Testis (tissue), 2 donors: ENCODE data around the gene OCA2.

Experiments used
- CTCF ChIP-seq, 3 experiments: fragments of 450-650 bp in 2 of 3; fragments of 200-600 bp in 1 of 3; sonication (generic) in 1 of 3; IDR thresholded peaks; one replicate each; pipeline ENCODE4 v1.5.1; 2016 to 2019; ENCODE audit warnings: antibody characterized with exemption in 3 of 3, mild to moderate bottlenecking in 2 of 3, moderate library complexity in 1 of 3
- POLR2A ChIP-seq: fragments of 450-650 bp; IDR thresholded peaks from one replicate; pipeline ENCODE4 v1.6.1; 2017; ENCODE audit warnings: antibody characterized with exemption, mild to moderate bottlenecking, moderate library complexity

- TF ChIP-seq POLR2A: no peak
- TF ChIP-seq CTCF (IDR thresholded peaks at IDR 0.05): no peak
Observed at GRCh38 chr15:27776501-27776900, 322.6 kb downstream of the OCA2 start.
